GM10248 (cell line): Measurements from ENCODE around the gene AP1M2.
"Not testable (repeated sequence)": the region's sequence is repeated elsewhere in the genome, so short reads cannot be mapped to it uniquely, and the experiment has no call there.

ENCODE experiments used
- CTCF ChIA-PET: fragments of 300-600 bp; sonication (Branson Sonifier 250); formaldehyde crosslinking; extraction: SDS; loops from one replicate; lab custom pipeline; 2021; ENCODE audit warnings: antibody characterized with exemption; lab: Yijun Ruan, JAX
- POLR2A ChIA-PET: fragments of 350-650 bp; sonication (Branson Sonifier 250); formaldehyde crosslinking; extraction: SDS; loops from one replicate; lab custom pipeline; 2020; ENCODE audit warnings: antibody characterized with exemption; lab: Yijun Ruan, JAX
- DNase-seq: peaks from one replicate; pipeline ENCODE4 v3.0.0; 2012; ENCODE audit errors: extremely low spot score
- TF ChIP-seq, protein P1 (sequence below): IDR thresholded peaks from 2 replicates; pipeline ENCODE4 v1.5.1; 2012; ENCODE audit warnings: mild to moderate bottlenecking, low read depth; ENCODE audit errors: extremely low read depth, missing control alignments, control extremely low read depth

The AP1M2 gene

DNA sequence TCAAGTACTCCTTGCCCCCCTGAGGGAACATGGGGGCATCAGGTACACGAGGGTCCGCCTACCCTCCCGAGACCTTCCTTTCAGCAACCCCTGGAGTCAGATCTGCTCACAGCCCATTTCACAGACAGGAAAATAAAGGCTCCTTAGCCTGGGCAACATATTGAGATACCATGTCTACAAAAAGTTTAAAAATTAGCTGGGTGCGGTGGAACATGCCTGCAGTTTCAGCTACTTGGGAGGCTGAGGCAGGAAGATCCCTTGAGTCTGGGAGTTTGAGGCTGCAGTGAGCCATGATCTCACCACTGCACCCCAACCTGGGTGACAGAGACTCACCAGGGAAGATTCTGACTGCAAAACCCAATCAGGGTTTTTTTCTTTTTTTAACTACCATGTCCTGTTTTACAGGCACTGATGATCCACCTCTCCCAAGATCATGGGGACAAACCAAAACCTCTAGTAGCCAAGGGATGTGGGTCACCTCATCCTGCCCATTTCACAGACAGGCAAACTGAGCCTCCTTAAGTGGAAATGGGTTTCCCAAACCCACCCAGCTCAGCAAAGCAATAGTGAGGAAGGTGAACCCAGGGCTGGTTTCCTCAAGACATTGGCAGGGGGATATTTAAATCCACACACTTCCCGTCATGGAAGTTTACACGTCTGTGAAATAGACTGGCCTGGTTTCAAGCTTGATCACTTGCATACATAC, 11.9 kb downstream of the AP1M2 start:
- ChIA-PET POLR2A (no interaction called here), CTCF (interaction anchor here (1.5 to 8.7 kb wide), 3 partner anchors 69 to 125 kb away, joined by 5 to 161 read pairs (median 14); partner anchors contain the start of gene QTRT1)
- no peak for DNase-seq
- TF ChIP-seq, protein P1, sequence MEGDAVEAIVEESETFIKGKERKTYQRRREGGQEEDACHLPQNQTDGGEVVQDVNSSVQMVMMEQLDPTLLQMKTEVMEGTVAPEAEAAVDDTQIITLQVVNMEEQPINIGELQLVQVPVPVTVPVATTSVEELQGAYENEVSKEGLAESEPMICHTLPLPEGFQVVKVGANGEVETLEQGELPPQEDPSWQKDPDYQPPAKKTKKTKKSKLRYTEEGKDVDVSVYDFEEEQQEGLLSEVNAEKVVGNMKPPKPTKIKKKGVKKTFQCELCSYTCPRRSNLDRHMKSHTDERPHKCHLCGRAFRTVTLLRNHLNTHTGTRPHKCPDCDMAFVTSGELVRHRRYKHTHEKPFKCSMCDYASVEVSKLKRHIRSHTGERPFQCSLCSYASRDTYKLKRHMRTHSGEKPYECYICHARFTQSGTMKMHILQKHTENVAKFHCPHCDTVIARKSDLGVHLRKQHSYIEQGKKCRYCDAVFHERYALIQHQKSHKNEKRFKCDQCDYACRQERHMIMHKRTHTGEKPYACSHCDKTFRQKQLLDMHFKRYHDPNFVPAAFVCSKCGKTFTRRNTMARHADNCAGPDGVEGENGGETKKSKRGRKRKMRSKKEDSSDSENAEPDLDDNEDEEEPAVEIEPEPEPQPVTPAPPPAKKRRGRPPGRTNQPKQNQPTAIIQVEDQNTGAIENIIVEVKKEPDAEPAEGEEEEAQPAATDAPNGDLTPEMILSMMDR: no peak

DNA sequence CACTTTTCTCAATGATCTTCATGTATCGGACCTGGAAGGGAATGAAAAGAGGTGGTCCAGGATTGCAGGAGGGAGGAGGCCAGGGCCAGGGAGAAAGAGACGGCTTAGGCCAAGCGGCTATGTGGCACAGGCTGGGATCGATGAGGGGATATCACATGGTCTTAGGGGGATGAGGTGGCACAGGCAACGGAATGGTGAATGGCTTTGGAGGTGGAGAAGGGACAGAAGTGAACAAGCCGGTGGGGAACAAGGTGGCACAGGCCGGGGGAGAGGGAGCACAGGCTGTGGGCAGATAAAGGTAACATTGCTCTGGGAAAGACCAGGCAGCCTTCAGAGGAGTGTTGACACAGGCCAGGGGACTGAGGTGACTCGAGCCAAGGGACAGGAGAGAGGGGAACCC, 12.7 kb downstream of the AP1M2 start:
- CTCF ChIA-PET: interaction anchor here (1.5 kb wide), 1 partner anchor 91 kb away, joined by 5 read pairs; no protein-coding TSS in a partner anchor
- POLR2A ChIA-PET: no interaction called here
- TF ChIP-seq, protein P1: no peak
- DNase-seq: no peak

DNA sequence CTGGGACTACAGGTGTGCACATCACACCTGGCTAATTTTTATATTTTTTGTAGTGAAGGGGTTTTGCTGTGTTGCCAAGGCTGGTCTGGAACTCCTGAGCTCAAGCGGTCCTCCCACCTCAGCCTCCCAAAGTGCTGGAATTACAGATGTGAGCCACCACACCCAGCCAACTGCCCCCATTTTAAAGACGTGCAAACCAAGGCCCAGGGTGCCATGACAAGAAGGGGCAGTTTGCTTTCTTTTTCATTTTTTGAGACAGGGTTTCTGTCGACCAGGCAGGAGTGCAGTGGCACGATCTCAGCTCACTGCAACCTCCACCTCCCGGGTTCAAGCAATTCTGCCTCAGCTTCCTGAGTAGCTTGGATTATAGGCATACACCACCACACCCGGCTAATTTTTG, 13.3 kb downstream of the AP1M2 start:
- POLR2A ChIA-PET, DNase-seq: not testable (repeated sequence)
- CTCF ChIA-PET: interaction anchor here (1.0 to 3.1 kb wide), 8 partner anchors 7 to 126 kb away, joined by 3 to 32 read pairs (median 8); partner anchors contain the start of gene S1PR5

DNA sequence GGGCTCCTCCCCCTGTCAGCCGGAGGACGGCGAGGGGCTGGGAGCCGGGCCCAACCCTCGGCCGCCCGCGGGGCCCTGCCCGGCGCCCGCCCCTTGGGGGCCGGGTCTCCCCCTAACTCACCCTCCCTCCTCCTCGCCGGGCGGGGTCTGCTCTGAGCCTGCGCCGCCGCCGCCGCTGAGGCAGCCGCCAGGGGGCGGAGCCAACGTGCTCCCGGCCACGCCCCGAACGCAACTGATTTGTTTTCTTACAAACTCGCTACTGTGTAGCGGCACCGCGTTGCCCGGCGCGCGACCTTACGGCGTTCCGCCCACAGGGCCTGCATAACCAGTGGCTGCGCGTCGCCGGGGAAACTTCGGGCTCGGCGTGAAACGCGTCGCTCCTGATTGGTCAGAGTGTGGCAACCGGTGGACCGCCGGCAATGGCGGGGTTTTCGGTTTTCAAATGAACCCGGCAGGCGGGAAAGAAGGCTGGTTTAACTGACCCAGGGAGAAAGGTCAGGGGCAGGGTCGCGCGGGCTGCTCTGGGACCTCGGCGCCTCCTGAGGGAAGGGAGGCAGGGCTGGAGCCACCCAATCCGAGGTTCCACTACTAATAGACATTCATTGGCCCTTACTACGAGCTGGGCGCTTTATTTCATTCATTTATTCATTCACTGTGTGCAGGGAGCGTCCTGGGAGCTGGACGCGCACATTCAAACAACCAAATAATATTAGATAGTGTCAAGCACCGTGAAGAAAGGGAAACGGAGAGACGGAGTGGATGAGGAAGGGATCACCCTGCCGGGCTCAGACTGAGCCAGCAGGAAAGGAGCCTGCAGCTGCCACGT, 18.1 kb downstream of the AP1M2 start, which contains the start of gene CDKN2D:
Gene CDKN2D, minus strand, starts transcription at position 154 of the 826 bp plus-strand sequence. CDS start 326 bp downstream, outside the sequence.
- TF ChIP-seq, protein P1: no peak
- peak; percentile 94 for DNase-seq
- ChIA-PET CTCF (interaction anchor here (0.6 to 5.6 kb wide), 11 partner anchors 12 to 164 kb away, joined by 3 to 46 read pairs (median 4); partner anchors contain the start of gene QTRT1), POLR2A (no interaction called here)

DNA sequence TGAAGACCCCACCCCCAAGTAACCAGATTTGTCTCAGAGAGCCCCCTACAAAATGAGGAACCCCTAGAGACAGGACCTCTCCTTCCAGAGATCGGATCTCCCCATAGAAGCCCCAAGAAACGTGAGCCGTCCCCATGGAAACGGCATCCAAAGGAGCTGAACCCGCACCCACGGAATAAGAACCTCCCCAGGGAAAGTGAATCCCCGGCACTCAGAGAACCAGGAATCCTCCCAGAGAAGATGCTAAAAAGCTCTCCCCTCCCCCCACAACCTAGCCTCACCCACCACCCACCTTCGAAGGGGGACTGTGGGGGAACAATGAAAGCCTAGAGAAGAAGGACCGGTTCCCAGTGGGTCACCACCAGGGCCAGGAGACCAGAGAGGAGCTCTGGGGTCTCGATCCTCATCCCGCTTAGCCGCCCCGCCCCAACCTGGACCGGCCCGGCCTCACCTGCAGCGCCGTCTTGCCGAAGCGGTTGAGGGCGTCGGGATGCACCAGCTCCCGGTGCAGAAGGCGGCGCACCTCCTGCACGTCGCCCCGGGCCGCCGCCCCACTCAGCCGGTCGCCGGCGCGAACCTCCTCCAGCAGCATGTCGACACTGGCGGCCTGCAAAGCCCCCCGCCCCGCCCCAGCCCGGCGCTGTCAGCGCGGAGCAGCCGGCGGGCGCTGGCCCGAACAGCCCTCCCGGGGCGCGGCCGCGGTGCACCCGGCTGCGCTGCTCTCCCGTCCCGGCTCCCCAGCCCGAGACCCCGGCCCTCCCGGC, 18.9 kb downstream of the AP1M2 start:
- DNase-seq: no peak
- TF ChIP-seq, protein P1: no peak
- POLR2A ChIA-PET: no interaction called here
- CTCF ChIA-PET: interaction anchor here (0.6 to 5.6 kb wide), 10 partner anchors 13 to 296 kb away, joined by 3 to 46 read pairs (median 4); partner anchors contain the start of gene DNM2

DNA sequence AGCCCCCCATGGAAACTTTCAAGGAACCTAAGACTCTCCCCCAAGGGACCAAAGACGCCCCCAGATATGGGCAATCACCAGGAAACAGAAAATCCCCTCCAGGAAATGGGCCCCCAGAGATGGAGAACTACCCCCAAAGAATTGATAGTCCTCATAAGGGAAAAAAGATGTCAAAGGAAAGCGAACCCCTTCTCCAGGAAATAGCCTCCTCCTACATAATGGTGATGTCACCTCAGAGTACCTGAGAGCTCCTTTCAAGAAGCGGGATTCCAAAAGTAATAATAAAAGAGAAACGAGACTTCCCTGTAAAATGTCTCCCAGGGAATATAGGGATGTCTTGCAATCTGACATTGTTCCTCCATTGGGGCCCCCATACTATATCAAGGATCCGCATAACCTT, 19.5 kb downstream of the AP1M2 start:
- CTCF ChIA-PET: interaction anchor here (0.9 to 5.6 kb wide), 10 partner anchors 9 to 296 kb away, joined by 3 to 46 read pairs (median 4); partner anchors contain the start of gene DNM2
- POLR2A ChIA-PET: no interaction called here
- DNase-seq: no peak
- TF ChIP-seq, protein P1: no peak
